Mucosa of descending colon (tissue), 3 donors: Measurements from ENCODE around the gene PRUNE2. TPM values are rescaled to one million over a fixed set of nuclear protein-coding genes. Genes with fewer than 3 reads are reported as not detected.

Source experiments
- ATAC-seq: fragments of 200-7000 bp; cut with Tn5 transposase; one replicate; pipeline ENCODE4 v1.9.1; 2020; ENCODE audit warnings: mild to moderate bottlenecking, moderate library complexity
- DNase-seq, 3 donors: peaks; one replicate each; pipeline ENCODE4 v3.0.0-alpha.2; 2020
- H3K36me3 ChIP-seq: fragments of 200-600 bp; one replicate; pipeline ENCODE4 v1.8.0; 2021; ENCODE audit warnings: low read depth, mild to moderate bottlenecking
- H3K4me1 ChIP-seq: fragments of 200-600 bp; one replicate; pipeline ENCODE4 v1.8.0; 2021; ENCODE audit warnings: low read depth, mild to moderate bottlenecking
- H3K4me3 ChIP-seq: fragments of 200-600 bp; one replicate; pipeline ENCODE4 v1.8.0; 2021; ENCODE audit warnings: mild to moderate bottlenecking
- H3K9me3 ChIP-seq: fragments of 200-600 bp; one replicate; pipeline ENCODE4 v1.8.0; 2021; ENCODE audit warnings: mild to moderate bottlenecking
- intact Hi-C, 2 donors: fragments of 100-400 bp; cut with DNase I in 1 of 2; cut with micrococcal nuclease in 1 of 2; formaldehyde crosslinking; loops; one replicate each; pipeline versions ENCODE4 v1.11.0 to v1.11.1; 2022; cut with DNase I, micrococcal nuclease
- total RNA-seq, 3 donors: library from RNA; stranded (reverse); fragmentation: NEBNext Ultra II Directional in 2 of 3; extraction: Animal tissue kit (Norgen Biotek cat#: 25700) in 2 of 3; gene quantifications; one replicate each; pipeline versions ENCODE4 v1.2.1 to v1.2.4, GENCODE V29; 2021 to 2023
- TF ChIP-seq, protein P1 (sequence below): fragments of 200-600 bp; IDR thresholded peaks from one replicate; pipeline ENCODE4 v1.8.0; 2022; ENCODE audit warnings: antibody characterized with exemption, mild to moderate bottlenecking
- donor health status: DM: no; HTN: no; CAD: no; lungs with moderate emphysema.
- donor health status: DM: no; HTN: no; CAD: no.
- donor health status: DM: no; HTN: yes; CAD: no.

Gene PRUNE2
- total RNA-seq, 3 donors from 2014 or later, result 48.2 to 437 (median 62.4) TPM

DNA sequence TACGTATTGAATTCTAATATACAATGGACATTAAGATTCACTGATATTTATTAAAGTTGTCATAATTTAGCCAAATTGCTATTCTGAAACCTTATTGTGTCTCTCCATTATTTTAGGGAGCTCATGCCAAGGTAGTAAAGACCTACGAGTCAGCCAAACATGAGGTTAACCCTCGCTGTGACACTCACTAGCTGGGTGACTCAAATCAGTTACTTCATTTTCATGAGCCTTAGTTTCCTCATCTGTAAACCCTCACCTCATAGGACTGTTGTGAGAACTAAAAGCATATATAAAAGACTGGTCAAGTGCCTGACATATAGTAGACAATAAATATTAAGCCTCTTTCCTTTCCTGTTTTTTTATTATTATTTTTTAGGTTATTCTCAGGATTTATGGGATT, 185.7 kb downstream of the PRUNE2 start:
- Histone ChIP-seq H3K4me3 (no peak overlapping the region), H3K36me3 (no peaks in the 10 kb centered on the region), H3K4me1 (no peaks in the 10 kb centered on the region), H3K9me3 (no peaks in the 10 kb centered on the region)
- ATAC-seq (no peak), DNase-seq (no peak)
- intact Hi-C loops, result no loop called here
- TF ChIP-seq, protein P1, sequence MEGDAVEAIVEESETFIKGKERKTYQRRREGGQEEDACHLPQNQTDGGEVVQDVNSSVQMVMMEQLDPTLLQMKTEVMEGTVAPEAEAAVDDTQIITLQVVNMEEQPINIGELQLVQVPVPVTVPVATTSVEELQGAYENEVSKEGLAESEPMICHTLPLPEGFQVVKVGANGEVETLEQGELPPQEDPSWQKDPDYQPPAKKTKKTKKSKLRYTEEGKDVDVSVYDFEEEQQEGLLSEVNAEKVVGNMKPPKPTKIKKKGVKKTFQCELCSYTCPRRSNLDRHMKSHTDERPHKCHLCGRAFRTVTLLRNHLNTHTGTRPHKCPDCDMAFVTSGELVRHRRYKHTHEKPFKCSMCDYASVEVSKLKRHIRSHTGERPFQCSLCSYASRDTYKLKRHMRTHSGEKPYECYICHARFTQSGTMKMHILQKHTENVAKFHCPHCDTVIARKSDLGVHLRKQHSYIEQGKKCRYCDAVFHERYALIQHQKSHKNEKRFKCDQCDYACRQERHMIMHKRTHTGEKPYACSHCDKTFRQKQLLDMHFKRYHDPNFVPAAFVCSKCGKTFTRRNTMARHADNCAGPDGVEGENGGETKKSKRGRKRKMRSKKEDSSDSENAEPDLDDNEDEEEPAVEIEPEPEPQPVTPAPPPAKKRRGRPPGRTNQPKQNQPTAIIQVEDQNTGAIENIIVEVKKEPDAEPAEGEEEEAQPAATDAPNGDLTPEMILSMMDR, result no peak

DNA sequence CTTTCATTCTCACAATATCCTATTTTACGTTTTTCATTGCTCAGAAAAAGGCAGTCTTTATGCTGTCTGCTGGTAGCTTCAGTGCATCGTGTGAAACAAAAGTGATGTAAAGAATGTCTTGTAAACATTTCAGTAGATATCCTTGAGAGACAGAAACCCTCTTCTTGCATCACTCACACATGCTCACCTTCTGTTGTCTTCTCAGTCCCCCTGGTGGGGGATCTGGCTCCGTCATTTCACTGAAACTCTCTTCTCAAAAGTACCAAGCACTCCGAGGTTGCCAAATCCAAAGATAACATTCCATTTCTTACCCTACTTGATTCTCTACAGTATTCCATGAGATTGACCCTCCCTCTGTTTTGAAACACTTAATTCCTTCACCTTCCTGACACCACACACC, 187.7 kb downstream of the PRUNE2 start:
- TF ChIP-seq, protein P1, result no peak

DNA sequence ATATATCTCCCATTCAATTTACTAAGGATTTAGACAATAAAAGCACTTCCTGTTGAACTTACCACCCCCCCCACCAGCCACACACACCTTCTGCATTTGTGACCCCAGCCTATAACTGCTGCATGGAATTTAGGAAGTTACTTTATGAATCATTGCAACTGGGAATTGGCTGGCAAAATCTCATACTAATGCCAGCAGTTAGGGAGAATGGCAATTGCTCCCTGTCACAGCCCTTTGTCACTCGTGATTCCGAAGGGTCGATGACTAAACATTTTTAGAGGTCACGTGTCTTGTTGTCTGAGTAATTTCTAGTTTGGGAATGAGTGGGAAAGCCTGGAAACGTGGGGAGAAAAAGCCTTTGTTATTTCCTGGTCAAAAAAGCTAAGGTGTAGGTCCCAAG, 188.3 kb downstream of the PRUNE2 start:
- DNase-seq (peak in 1 of 3 donors; percentile 10), ATAC-seq (peak; percentile 25)
- H3K4me1 ChIP-seq, result no peaks in the 10 kb centered on the region
- H3K4me3 ChIP-seq, result no peak overlapping the region
- no peaks in the 10 kb centered on the region for H3K36me3 ChIP-seq
- intact Hi-C loops, result no loop called here
- TF ChIP-seq, protein P1, result no peak
- H3K9me3 ChIP-seq, result no peaks in the 10 kb centered on the region

More for the DNA sequence above, 187.7 kb downstream of the PRUNE2 start:
- ATAC-seq, result no peak
- Histone ChIP-seq H3K4me3 (no peak overlapping the region), H3K9me3 (no peaks in the 10 kb centered on the region), H3K36me3 (no peaks in the 10 kb centered on the region), H3K4me1 (no peaks in the 10 kb centered on the region)
- intact Hi-C loops, result no loop called here
- DNase-seq, result no peak

DNA sequence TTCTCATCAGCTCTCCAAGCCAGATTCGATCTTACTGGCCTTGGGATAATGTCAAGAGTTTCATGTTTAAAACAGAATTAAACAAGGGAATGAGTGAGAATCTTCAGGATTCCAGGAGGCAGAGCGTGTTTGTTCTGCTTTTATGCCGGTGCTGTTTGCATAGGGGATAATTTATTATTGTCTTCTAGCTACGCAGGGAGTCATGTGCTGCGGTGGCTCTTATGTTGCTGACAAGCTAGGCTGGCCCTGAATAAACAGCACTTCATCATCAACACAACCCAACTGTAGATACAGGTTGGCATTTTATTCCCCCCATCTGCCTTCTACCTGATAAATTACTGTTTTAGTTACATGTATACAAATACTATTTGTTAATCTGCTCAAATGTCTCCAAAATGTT, 188.7 kb downstream of the PRUNE2 start:
- no peaks in the 10 kb centered on the region for H3K9me3 ChIP-seq
- no peaks in the 10 kb centered on the region for H3K4me1 ChIP-seq
- intact Hi-C loops, result no loop called here
- DNase-seq (no peak), ATAC-seq (peak; percentile 42)
- no peak overlapping the region for H3K4me3 ChIP-seq
- H3K36me3 ChIP-seq, result no peaks in the 10 kb centered on the region
- TF ChIP-seq, protein P1, result no peak

DNA sequence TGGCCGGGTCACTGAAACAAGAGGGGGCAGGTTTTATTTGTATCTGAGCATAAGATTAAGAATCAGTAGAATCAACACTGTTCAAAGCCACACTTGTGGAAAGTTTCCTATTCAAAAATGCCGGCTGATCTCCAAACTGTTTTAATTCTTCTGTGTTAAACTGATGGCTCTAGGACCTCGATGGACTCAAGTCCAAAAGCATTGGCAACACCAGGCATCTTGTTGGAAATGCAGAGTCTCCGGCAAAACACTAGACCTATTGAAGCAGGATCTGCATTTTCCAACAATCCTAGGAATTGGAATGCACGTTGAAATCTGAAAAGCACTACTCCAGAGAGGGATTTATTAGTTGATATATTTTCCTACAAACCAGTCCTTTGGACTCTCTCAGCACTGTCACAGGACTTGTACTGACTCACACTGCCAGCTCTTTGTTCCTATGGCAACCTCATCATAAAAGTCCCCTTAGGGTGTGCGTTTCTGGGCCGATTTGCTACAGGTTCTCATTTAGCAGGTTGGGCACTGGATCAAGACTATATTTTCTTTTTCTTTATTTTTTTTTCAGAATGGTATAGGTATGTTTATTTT, 189.7 kb downstream of the PRUNE2 start:
- DNase-seq, result no peak
- Histone ChIP-seq H3K9me3 (no peaks in the 10 kb centered on the region), H3K4me3 (no peak overlapping the region), H3K36me3 (no peaks in the 10 kb centered on the region), H3K4me1 (no peaks in the 10 kb centered on the region)
- intact Hi-C loops, result no loop called here
- no peak for ATAC-seq
- TF ChIP-seq, protein P1, result no peak

DNA sequence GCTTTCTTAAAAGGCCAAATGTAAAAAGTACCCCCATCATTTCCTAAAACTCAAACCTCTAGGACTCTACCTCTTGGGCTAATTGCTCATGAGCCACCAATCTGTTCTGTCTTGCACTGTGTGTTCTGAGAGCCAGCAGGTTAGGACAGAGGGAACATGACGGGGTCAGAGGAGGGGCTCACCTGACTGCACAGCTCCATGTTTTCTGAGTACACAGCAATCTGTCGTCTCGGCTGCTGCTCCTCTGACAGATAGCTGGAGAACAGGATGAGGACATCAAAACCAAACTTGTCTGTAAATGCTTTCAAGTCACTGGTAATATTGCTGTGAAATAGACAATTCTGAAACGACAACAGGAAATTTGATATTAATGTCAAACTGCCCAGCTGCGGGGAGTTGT, 192.5 kb downstream of the PRUNE2 start:
- DNase-seq, result no peak
- Histone ChIP-seq H3K36me3 (no peaks in the 10 kb centered on the region), H3K4me3 (no peak overlapping the region), H3K9me3 (no peaks in the 10 kb centered on the region), H3K4me1 (no peaks in the 10 kb centered on the region)
- ATAC-seq, result no peak
- TF ChIP-seq, protein P1, result no peak
- intact Hi-C loops, result no loop called here
